GM12878 (cell line): ENCODE measurements around the gene INTS2. TPM values are rescaled to one million over a fixed set of nuclear protein-coding genes. Genes with fewer than 3 reads are reported as not detected.

Experiments used
- ATAC-seq: fragments of 200-7000 bp; cut with Tn5 transposase; 3 replicates; pipeline ENCODE4 v1.9.1; 2020; ENCODE audit warnings: mild to moderate bottlenecking, moderate library complexity
- BruUV-seq: library from RNA; stranded (reverse); fragments of 400-500 nt; replicated peaks from 2 replicates; lab custom pipeline; 2021; lab: Mats Ljungman, UMichigan
- CTCF ChIA-PET: fragments of 300-600 bp; sonication (Branson Sonifier 250); formaldehyde crosslinking; extraction: SDS; loops from one replicate; lab custom pipeline; 2021; ENCODE audit warnings: inconsistent platforms; lab: Yijun Ruan, JAX
- POLR2A ChIA-PET: fragments of 350-600 bp; formaldehyde crosslinking; extraction: SDS; loops from one replicate; lab custom pipeline; 2021; ENCODE audit warnings: inconsistent platforms; lab: Charles Lee
- RAD21 ChIA-PET: fragments of 300-600 bp; sonication (Branson Sonifier 250); formaldehyde crosslinking; loops from one replicate; lab custom pipeline; 2023; ENCODE audit warnings: antibody characterized with exemption; ENCODE audit not compliant: unreplicated experiment; lab: Charles Lee
- SMC1A ChIA-PET: fragments of 300-600 bp; sonication (Branson Sonifier 250); formaldehyde crosslinking; loops from one replicate; lab custom pipeline; 2023; ENCODE audit not compliant: unreplicated experiment, uncharacterized antibody; lab: Charles Lee
- DNase-seq: peaks from one replicate; pipeline ENCODE4 v3.0.0-alpha.2; 2011; ENCODE audit warnings: low read depth, low spot score
- FAIRE-seq: peaks from 3 replicates; lab custom pipeline; 2011; peaks lifted over from hg19 to GRCh38; lab: Jason Lieb, UNC
- H2AFZ ChIP-seq: 2 replicates; pipeline ENCODE4 v1.6.0; 2011; ENCODE audit warnings: low read depth, low read length, control low read depth; ENCODE audit not compliant: control insufficient read depth
- H3K27ac ChIP-seq: 2 replicates; pipeline ENCODE4 v1.5.1; 2011; ENCODE audit warnings: control low read depth; ENCODE audit not compliant: control insufficient read depth, insufficient read depth
- H3K27me3 ChIP-seq, 2 experiments: replicated peaks in 1 of 2; 2 replicates each; pipeline versions ENCODE4 v1.6.0 to v1.6.1; 2011; ENCODE audit warnings: low read length in 1 of 2; ENCODE audit not compliant: control insufficient read depth in 2 of 2, insufficient read depth in 2 of 2
- H3K36me3 ChIP-seq, 2 experiments: 2 replicates each; pipeline ENCODE4 v1.5.1; 2011; ENCODE audit warnings: low read length in 1 of 2; ENCODE audit not compliant: control insufficient read depth in 2 of 2, insufficient read depth in 2 of 2
- H3K4me1 ChIP-seq: 2 replicates; pipeline ENCODE4 v1.6.1; 2011; ENCODE audit warnings: mild to moderate bottlenecking, low read length, moderate library complexity, mixed read lengths; ENCODE audit not compliant: control insufficient read depth, insufficient read depth
- H3K4me2 ChIP-seq: 2 replicates; pipeline ENCODE4 v1.6.0; 2011; ENCODE audit warnings: control low read depth; ENCODE audit not compliant: control insufficient read depth, insufficient read depth
- H3K4me3 ChIP-seq: fragments of 200-600 bp; sonication (generic); 2 replicates; pipeline ENCODE4 v1.5.1; 2016
- H3K79me2 ChIP-seq: 2 replicates; pipeline ENCODE4 v1.6.0; 2011; ENCODE audit warnings: low read length; ENCODE audit not compliant: control insufficient read depth, insufficient read depth
- H3K9ac ChIP-seq: 2 replicates; pipeline ENCODE4 v1.8.0; 2011; ENCODE audit warnings: low read length, control low read depth, mixed read lengths; ENCODE audit not compliant: control insufficient read depth, insufficient read depth
- H3K9me3 ChIP-seq: replicated peaks from 3 replicates; pipeline ENCODE4 v1.5.1; 2011; ENCODE audit warnings: mild to moderate bottlenecking, low read length; ENCODE audit not compliant: control insufficient read depth, insufficient read depth
- H4K20me1 ChIP-seq: 2 replicates; pipeline ENCODE4 v1.6.0; 2011; ENCODE audit not compliant: control insufficient read depth, insufficient read depth
- BCL3 ChIP-seq: IDR thresholded peaks from 2 replicates; pipeline ENCODE4 v1.6.1; 2011; ENCODE audit warnings: borderline replicate concordance, low read depth, mild to moderate bottlenecking, moderate library complexity, low read length; ENCODE audit not compliant: insufficient read depth, poor library complexity, severe bottlenecking
- BHLHE40 ChIP-seq, 2 experiments: fragments of 450-650 bp in 1 of 2; IDR thresholded peaks; 2 replicates each; pipeline ENCODE4 v1.6.1; 2011 to 2017; ENCODE audit warnings: low read depth in 2 of 2, borderline replicate concordance in 1 of 2, improper control_type of control experiment in 1 of 2, low read length in 1 of 2, mild to moderate bottlenecking in 1 of 2
- DPF2 ChIP-seq: fragments of 450-650 bp; IDR thresholded peaks from 2 replicates; pipeline ENCODE4 v1.6.1; 2017; ENCODE audit warnings: mild to moderate bottlenecking
- MEF2B ChIP-seq: fragments of 450-650 bp; IDR thresholded peaks from 2 replicates; pipeline ENCODE4 v1.6.1; 2018; ENCODE audit warnings: mild to moderate bottlenecking, moderate library complexity; ENCODE audit not compliant: partially characterized antibody, poor library complexity, severe bottlenecking
- MYB ChIP-seq: fragments of 150-350 bp; IDR thresholded peaks from 2 replicates; pipeline ENCODE4 v1.6.1; 2014; ENCODE audit warnings: mild to moderate bottlenecking, low read depth, low read length, borderline replicate concordance
- NR2C2 ChIP-seq: IDR thresholded peaks from 2 replicates; pipeline ENCODE4 v1.6.1; 2011; ENCODE audit warnings: borderline replicate concordance, low read depth; ENCODE audit not compliant: control insufficient read depth, insufficient read length
- PRDM15 ChIP-seq: fragments of 450-650 bp; formaldehyde crosslinking; IDR thresholded peaks from 2 replicates; pipeline ENCODE4 v1.4.0; 2020; ENCODE audit warnings: mild to moderate bottlenecking, moderate library complexity
- TCF7 ChIP-seq: IDR thresholded peaks from 2 replicates; pipeline ENCODE4 v1.6.1; 2014; ENCODE audit warnings: antibody characterized with exemption, borderline replicate concordance
- WGBS: methylation state at CpG from one replicate; pipeline ENCODE4 v1.1.6; 2016; ENCODE audit warnings: low lambda C conversion rate; ENCODE audit not compliant: insufficient replicate concordance, insufficient coverage; ENCODE audit errors: missing lambda C conversion rate; 5-methylcytosine and 5-hydroxymethylcytosine counted together
- in situ Hi-C: fragments of 300-500 bp; cut with MboI; formaldehyde crosslinking; loops from 9 replicates; pipeline ENCODE4 v1.14.3; 2018; ENCODE audit warnings: mixed read lengths
- intact Hi-C: fragments of 100-400 bp; cut with micrococcal nuclease; formaldehyde crosslinking; loops from one replicate; pipeline ENCODE4 v1.14.2; 2022; ENCODE audit not compliant: unreplicated experiment
- polyA plus RNA-seq, 11 experiments: library from polyadenylated mRNA; depleted of rRNA in 4 of 11; unstranded in 6 of 11; stranded (reverse) in 5 of 11; fragments of >200 nt; fragmentation: Nextera tagmentation in 4 of 11; fragmentation: Illumina TruSeq in 1 of 11; extraction: Ambion mirVana in 4 of 11; extraction: Trizol in 1 of 11; gene quantifications; 1 replicate in 1 of 11; 2 replicates in 10 of 11; pipeline versions ENCODE4 v1.2.1 to v1.2.3, GENCODE V29; 2011 to 2016; ENCODE audit warnings: inconsistent platforms in 2 of 11, missing spikeins in 2 of 11, low read depth in 1 of 11
- total RNA-seq, 4 experiments: library from RNA; depleted of rRNA in 3 of 4; stranded (reverse); fragments of >200 nt in 3 of 4; fragmentation: Illumina TruSeq in 1 of 4; extraction: Trizol in 1 of 4; gene quantifications; 2 replicates each; pipeline versions ENCODE4 v1.2.1 to v1.2.3, GENCODE V29; 2013 to 2021
- TF ChIP-seq, protein P1 (sequence below): fragments of 450-650 bp; IDR thresholded peaks from 2 replicates; pipeline ENCODE4 v1.6.1; 2017; ENCODE audit warnings: mild to moderate bottlenecking, moderate library complexity

The INTS2 gene
- total and polyA plus RNA-seq, 10 of the 15 experiments (the other 5 are each of a cell fraction or from before 2014, with no cell fraction given), result 2.8 to 22.2 (median 11.6) TPM

- Histone ChIP-seq H3K9ac (no peak overlapping the region), H3K27ac (no peak overlapping the region), H3K79me2 (no peaks in the 10 kb centered on the region; the same call in 1 of the 2 replicates), H4K20me1 (no peaks in the 10 kb centered on the region), H3K4me3 (no peak overlapping the region), H3K27me3 (no peaks in the 10 kb centered on the region), H3K9me3 (no peaks in the 10 kb centered on the region), H2AFZ (no peak overlapping the region), H3K4me2 (no peak overlapping the region), H3K36me3 (peaks cover 0 to 32% of the 10 kb centered on the region in 2 experiments), H3K4me1 (no peaks in the 10 kb centered on the region)
- ChIA-PET POLR2A (no interaction called here), CTCF (interaction anchor here (5.1 kb wide), 1 partner anchor 139 kb away, joined by 19 read pairs; no protein-coding TSS in a partner anchor), SMC1A (interaction anchor here (0.5 to 3.5 kb wide), 2 partner anchors 48 to 140 kb away, joined by 3 to 14 read pairs; no protein-coding TSS in a partner anchor), RAD21 (no interaction called here)
- intact Hi-C loops, result no loop called here
- BruUV-seq, result no TSS peak
- DNase-seq (no peak), FAIRE-seq (no peak), ATAC-seq (no peak)
- 100% methylated on average over 1 of the region's 1 CpG for WGBS
- in situ Hi-C loops, result no loop called here
- TF ChIP-seq DPF2 (no peak), TCF7 (no peak), MYB (no peak), PRDM15 (CRISPR knock-in tag) (no peak), MEF2B (no peak), BCL3 (no peak), NR2C2 (no peak), BHLHE40 (IDR thresholded peaks at IDR 0.05; ENCODE audit: borderline replicate concordance in 1 of 2, low read depth in 2 of 2, low read length in 1 of 2) (no peak)
- TF ChIP-seq, protein P1, sequence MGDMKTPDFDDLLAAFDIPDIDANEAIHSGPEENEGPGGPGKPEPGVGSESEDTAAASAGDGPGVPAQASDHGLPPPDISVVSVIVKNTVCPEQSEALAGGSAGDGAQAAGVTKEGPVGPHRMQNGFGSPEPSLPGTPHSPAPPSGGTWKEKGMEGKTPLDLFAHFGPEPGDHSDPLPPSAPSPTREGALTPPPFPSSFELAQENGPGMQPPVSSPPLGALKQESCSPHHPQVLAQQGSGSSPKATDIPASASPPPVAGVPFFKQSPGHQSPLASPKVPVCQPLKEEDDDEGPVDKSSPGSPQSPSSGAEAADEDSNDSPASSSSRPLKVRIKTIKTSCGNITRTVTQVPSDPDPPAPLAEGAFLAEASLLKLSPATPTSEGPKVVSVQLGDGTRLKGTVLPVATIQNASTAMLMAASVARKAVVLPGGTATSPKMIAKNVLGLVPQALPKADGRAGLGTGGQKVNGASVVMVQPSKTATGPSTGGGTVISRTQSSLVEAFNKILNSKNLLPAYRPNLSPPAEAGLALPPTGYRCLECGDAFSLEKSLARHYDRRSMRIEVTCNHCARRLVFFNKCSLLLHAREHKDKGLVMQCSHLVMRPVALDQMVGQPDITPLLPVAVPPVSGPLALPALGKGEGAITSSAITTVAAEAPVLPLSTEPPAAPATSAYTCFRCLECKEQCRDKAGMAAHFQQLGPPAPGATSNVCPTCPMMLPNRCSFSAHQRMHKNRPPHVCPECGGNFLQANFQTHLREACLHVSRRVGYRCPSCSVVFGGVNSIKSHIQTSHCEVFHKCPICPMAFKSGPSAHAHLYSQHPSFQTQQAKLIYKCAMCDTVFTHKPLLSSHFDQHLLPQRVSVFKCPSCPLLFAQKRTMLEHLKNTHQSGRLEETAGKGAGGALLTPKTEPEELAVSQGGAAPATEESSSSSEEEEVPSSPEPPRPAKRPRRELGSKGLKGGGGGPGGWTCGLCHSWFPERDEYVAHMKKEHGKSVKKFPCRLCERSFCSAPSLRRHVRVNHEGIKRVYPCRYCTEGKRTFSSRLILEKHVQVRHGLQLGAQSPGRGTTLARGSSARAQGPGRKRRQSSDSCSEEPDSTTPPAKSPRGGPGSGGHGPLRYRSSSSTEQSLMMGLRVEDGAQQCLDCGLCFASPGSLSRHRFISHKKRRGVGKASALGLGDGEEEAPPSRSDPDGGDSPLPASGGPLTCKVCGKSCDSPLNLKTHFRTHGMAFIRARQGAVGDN, result no peak
Measured at GRCh38 chr17:61970030-61970429, 42.2 kb upstream of the INTS2 start.
